Measurements from ENCODE around the gene KIAA1958. TPM values are rescaled to one million over a fixed set of nuclear protein-coding genes. Genes with fewer than 3 reads are reported as not detected.

Gene KIAA1958
- total RNA-seq, 1 donor, result 2.5 TPM

DNA sequence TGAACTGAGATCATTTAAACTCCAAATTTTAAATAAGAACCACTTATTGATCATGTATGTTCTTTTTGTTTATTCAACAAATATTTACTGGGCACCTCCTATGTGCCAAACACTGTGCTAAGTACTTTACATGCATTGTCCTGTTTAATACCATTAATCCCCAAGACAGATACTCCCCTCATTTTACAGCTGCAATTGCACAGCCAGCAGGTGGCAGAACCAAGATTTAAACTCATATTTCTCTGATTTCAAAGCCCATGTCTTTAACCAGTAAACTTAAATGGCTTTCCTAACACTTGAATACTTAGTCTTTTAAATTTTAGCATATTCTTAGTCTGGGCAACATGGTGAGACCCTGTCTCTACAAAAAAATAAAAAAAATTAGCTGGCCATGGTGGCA lies 43.4 kb upstream of the KIAA1958 start:
- H2AFZ ChIP-seq (ENCODE audit: low read length), result no peak overlapping the region
- no peaks in the 10 kb centered on the region for H3K79me2 ChIP-seq (ENCODE audit: insufficient read depth, low read length)
- H3K4me2 ChIP-seq (ENCODE audit: insufficient read depth, low read length), result no peak overlapping the region
- H3K4me3 ChIP-seq (ENCODE audit: insufficient read depth, low read length), result no peak overlapping the region
- H3K36me3 ChIP-seq (ENCODE audit: insufficient read depth, low read length), result no peaks in the 10 kb centered on the region
- H3K4me1 ChIP-seq (ENCODE audit: insufficient read depth, low read length), result peaks cover 12% of the 10 kb centered on the region
- H3K9me3 ChIP-seq (ENCODE audit: low read depth, low read length), result no peaks in the 10 kb centered on the region
- no peak overlapping the region for H3K27ac ChIP-seq (ENCODE audit: low read depth, low read length)
- DNase-seq (ENCODE audit: insufficient read length, low spot score, missing footprints), result no peak
- no peaks in the 10 kb centered on the region for H3K27me3 ChIP-seq (ENCODE audit: insufficient read depth, low read length)
- peak; percentile 62 for TF ChIP-seq CTCF (IDR thresholded peaks at IDR 0.05; ENCODE audit: extremely low read depth, low read depth, low read length)
- no peaks in the 10 kb centered on the region for H4K20me1 ChIP-seq (ENCODE audit: insufficient read depth, low read length)

DNA sequence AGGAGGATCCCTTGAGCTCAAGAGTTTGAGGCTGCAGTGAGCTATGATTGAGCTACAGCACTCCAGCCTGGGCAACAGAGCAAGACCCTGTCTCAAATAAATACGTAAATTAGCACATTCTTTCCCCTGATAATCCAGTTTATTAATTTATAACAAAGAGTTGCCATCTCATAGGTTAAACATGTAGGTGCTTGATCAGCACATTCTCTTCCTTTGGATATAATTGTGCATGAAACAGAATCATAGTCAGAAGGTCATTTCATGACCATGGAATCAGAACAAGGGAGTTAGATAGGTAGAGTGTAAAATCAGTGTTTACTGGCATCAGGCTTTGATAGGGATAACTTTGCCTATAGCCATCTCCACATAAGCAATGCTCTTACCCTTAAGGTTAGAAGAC lies 43.0 kb upstream of the KIAA1958 start:
- Histone ChIP-seq H4K20me1 (ENCODE audit: insufficient read depth, low read length) (no peaks in the 10 kb centered on the region), H3K4me3 (ENCODE audit: insufficient read depth, low read length) (no peak overlapping the region), H3K4me1 (ENCODE audit: insufficient read depth, low read length) (peaks cover 12% of the 10 kb centered on the region), H3K9me3 (ENCODE audit: low read depth, low read length) (no peaks in the 10 kb centered on the region), H3K36me3 (ENCODE audit: insufficient read depth, low read length) (no peaks in the 10 kb centered on the region), H2AFZ (ENCODE audit: low read length) (no peak overlapping the region), H3K79me2 (ENCODE audit: insufficient read depth, low read length) (no peaks in the 10 kb centered on the region), H3K27ac (ENCODE audit: low read depth, low read length) (no peak overlapping the region), H3K27me3 (ENCODE audit: insufficient read depth, low read length) (no peaks in the 10 kb centered on the region), H3K4me2 (ENCODE audit: insufficient read depth, low read length) (no peak overlapping the region)
- TF ChIP-seq CTCF (IDR thresholded peaks at IDR 0.05; ENCODE audit: extremely low read depth, low read depth, low read length), result no peak
- no peak for DNase-seq (ENCODE audit: insufficient read length, low spot score, missing footprints)

GRCh38 chr9:112445196-112445595 lies 41.4 kb upstream of the KIAA1958 start:
- no peak overlapping the region for H3K4me2 ChIP-seq (ENCODE audit: insufficient read depth, low read length)
- H3K27me3 ChIP-seq (ENCODE audit: insufficient read depth, low read length), result no peaks in the 10 kb centered on the region
- no peaks in the 10 kb centered on the region for H4K20me1 ChIP-seq (ENCODE audit: insufficient read depth, low read length)
- H3K27ac ChIP-seq (ENCODE audit: low read depth, low read length), result no peak overlapping the region
- peaks cover 12% of the 10 kb centered on the region for H3K4me1 ChIP-seq (ENCODE audit: insufficient read depth, low read length)
- H2AFZ ChIP-seq (ENCODE audit: low read length), result no peak overlapping the region
- no peak for TF ChIP-seq CTCF (IDR thresholded peaks at IDR 0.05; ENCODE audit: extremely low read depth, low read depth, low read length)
- no peaks in the 10 kb centered on the region for H3K79me2 ChIP-seq (ENCODE audit: insufficient read depth, low read length)
- DNase-seq (ENCODE audit: insufficient read length, low spot score, missing footprints), result no peak
- no peak overlapping the region for H3K4me3 ChIP-seq (ENCODE audit: insufficient read depth, low read length)
- H3K9me3 ChIP-seq (ENCODE audit: low read depth, low read length), result no peaks in the 10 kb centered on the region
- H3K36me3 ChIP-seq (ENCODE audit: insufficient read depth, low read length), result no peaks in the 10 kb centered on the region

DNA sequence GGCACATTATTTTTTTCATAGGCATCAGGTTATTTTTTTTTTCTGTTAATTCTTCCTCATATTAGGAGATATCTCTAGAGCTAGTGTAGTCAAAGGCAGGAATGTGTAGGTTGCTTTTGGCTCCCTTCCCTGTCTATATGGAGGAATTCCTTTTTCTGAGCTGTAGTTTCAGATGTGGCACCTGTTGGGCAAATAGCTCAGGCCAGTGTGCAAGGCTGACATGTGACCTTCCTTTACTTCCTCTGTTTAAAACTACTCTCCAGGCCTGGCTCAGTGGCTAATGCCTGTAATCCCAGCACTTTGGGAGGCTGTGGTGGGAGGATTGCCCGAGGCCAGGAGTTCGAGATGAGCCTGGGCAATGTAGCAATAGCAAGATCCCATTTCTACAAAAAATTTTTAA lies 40.5 kb upstream of the KIAA1958 start:
- Histone ChIP-seq H3K9me3 (ENCODE audit: low read depth, low read length) (no peaks in the 10 kb centered on the region), H3K79me2 (ENCODE audit: insufficient read depth, low read length) (no peaks in the 10 kb centered on the region), H3K36me3 (ENCODE audit: insufficient read depth, low read length) (no peaks in the 10 kb centered on the region), H2AFZ (ENCODE audit: low read length) (no peak overlapping the region), H3K4me3 (ENCODE audit: insufficient read depth, low read length) (no peak overlapping the region), H4K20me1 (ENCODE audit: insufficient read depth, low read length) (no peaks in the 10 kb centered on the region), H3K4me1 (ENCODE audit: insufficient read depth, low read length) (peaks cover 12% of the 10 kb centered on the region), H3K27me3 (ENCODE audit: insufficient read depth, low read length) (no peaks in the 10 kb centered on the region), H3K4me2 (ENCODE audit: insufficient read depth, low read length) (no peak overlapping the region), H3K27ac (ENCODE audit: low read depth, low read length) (no peak overlapping the region)
- no peak for DNase-seq (ENCODE audit: insufficient read length, low spot score, missing footprints)
- no peak for TF ChIP-seq CTCF (IDR thresholded peaks at IDR 0.05; ENCODE audit: extremely low read depth, low read depth, low read length)

Data from osteoblast (primary cell).